NCI-H1694 (cell line): ENCODE data around the gene HOMER2.
"Not testable (repeated sequence)": the region's sequence is repeated elsewhere in the genome, so short reads cannot be mapped to it uniquely, and the experiment has no call there.

Source experiments
- DNase-seq: peaks from one replicate; lab custom pipeline; 2025; lab: John Stamatoyannopoulos, UW

HOMER2 gene

DNA sequence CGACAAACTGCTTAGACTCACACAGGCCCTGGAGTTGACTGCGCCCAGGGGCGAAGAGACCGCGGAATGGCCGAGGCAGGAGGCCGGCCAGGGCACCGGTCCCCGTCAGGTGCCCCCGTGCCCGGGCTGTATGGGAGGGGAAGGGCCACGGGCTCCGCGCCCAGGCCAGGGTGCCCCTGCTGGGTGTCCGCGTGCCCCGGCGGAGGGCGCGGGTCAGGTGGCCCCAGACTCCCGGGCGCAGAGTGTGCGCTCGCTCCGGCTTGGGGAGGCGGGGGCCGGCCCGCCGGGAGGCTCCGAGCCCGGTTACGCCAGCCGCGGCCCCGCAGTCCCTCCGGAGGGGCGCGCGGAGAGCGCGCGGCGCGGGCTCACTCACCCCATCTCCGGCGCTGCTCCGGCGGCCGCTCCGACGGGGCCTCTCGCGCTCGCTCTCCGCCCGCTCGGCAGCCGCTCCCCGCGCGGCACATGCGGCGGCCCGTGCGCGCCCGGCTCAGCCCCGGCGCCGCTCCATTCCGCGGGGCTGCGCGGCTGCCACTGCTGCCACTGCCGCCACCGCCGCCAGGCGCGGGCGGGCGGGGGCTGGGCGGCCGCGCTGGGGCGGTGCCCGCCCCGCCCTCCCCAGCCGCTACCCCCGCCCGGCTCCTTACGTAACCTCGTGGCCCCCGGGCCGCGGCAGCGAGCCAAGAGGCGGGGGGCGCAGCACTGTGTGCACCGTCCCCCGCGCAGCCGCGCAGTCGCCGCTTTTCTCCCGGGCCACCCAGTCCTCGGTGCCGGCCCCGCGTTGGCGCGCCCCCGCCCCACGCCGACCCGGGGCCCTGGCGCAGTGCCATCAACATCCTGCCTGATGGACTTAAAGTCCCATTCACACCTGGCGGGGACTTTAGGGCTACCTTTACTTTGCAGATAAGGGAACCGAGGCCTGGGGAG is at the start of gene HOMER2:
Gene HOMER2, minus strand, starts transcription at position 563 of the 924 bp plus-strand sequence. Its CDS starts 185 bp downstream, at position 378.
- peak; percentile 17 for DNase-seq

DNA sequence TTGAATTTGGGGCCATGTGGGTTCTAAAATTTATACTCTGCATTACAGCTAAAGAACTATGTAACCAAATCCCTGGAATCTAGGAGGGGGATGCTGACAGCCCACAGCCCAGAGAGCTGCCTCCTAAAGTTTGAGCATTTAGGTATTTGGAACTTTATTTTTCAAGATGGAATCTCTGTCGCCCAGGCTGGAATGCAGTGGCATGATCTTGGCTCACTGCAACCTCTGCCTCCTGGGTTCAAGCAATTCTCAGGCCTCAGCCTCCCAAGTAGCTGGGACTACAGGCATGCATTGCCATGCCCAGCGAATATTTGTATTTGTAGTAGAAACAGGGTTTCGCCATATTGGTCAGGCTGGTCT is 48.1 kb upstream of the HOMER2 start:
- not testable (repeated sequence) for DNase-seq

DNA sequence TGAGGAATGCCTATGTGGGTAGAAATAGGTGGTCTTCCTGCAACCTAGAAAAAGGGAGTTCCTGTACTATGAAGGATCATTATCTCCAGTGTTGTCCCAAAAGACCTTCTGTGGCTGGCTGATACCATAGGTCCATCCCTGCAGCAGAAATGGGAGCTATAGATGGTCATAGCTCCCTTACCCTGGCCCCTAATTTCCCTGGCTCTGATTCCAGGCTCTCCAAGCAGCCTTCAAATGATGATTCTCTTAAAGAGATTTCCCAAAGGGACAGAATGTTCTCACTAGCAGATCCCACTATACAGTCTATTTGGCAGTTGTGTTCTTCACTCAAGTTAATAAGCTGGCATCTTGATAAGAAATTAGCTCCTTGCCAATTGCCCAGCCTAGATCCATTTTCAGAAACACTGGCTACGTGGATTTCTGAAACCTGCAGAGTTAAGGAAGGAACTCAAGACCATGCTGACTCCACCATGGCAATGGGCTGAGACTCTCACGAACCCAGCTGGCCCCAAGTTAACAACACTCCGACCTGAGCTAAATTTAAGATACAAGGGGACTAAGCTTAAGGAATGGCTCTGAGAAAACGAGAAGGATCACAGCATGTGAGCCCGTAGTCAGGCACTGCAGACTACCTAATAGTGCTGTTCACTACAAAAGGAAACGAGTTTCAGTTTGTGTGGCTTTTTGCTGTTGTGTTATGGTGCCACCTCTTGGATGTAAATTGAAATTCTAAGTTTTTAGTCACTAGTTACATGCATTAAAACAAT is 47.6 kb upstream of the HOMER2 start:
- peak; percentile 51 for DNase-seq

DNA sequence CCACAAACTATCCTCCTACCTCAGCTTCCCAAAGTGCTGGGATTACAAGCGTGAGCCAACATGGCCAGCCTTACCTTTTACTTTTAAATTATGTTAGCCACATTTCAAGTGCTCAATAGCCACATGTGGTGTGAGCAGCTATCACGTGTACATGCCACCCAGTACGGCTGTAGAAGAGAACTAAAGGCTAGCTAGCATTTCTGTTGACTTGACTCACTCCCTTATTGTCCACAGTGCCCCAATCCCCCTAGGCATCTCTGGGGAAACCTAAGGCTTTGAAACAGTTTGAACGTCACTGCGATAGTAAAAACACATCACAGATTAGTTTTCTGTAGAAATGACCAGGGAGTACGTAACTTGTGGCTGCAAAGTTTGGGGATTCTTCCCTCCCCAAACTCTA is 46.9 kb upstream of the HOMER2 start:
- no peak for DNase-seq

DNA sequence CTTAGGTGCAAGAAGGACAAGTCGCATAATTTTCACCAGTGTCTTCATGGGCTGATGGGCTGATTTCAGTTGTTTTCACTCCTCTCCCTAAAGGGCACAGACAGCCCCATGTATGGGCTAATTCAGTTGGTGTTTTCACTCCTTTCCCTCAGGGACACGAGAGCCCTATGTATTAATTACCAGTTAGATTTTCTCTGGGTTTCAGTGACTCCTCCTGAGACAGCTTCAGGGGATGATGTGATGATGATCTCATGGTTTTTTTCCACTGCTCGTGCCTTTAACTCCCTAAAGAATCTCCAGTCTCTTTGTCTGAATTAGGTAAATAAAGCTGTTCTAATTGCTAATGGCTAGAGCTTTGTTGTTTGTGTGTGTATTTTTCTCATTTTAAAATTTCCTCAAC is 43.4 kb upstream of the HOMER2 start:
- DNase-seq, result no peak

DNA sequence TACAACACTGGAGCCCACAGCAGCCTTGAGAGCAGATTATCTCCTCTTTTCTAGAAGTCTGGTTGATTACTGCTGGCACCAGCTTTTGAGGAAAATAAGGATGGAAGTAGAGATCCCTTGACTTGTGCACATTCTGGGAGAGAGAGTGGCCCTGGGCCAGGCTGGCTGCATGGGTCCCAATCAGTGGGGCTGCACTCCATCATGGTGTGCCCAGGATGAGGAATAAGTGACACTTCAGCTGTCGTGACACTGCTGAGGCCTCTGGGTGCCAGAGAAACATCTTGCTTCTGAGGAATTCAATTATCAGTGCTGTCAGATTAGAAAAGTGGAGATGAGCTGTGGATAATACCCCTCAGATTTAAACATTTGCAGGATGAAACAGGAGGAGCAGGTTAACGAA is 42.6 kb upstream of the HOMER2 start:
- DNase-seq, result no peak

DNA sequence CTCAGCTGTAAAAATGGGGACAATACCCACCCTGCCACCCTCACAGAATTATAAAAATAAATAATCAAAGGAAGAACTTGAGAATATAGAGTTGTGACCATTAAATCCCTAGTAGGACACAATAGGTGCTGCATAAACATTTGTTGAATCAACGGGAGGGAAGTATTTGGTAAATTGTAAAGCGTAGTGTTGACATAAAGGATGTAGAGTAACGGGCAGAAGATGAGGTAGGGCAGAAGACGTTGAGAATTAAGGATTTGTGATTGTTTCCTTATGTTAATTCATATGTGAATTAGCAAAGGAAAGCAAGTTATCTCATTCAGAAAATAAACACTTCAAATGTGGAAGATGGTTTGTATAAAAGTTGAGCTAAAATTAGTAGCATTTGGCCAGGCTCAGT is 40.6 kb upstream of the HOMER2 start:
- no peak for DNase-seq

DNA sequence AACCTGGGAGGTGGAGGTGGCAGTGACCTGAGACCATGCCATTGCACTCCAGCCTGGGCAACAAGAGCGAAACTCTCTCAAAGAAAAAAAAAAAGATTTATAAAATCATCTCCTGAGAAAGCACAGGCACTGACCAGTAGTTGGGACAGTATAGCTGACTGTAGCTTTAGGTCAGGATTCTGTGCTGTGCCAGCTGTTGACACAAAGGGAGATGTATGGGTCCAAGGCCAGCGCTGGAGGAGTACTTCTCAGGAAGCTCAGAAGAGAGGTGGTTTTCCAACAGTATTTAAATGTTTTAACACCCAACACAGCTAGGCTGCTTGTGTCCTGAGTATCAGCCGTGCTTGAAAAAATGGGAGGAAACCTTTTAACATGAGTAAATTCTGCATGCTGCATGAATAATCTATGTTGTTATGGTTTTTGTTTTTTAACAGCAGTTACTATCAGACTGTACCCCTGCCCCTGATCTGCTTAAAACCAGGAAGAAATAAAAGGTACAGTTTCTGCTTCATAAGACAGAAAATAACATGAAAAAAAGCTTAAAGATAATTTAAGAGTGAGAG is 40.0 kb upstream of the HOMER2 start:
- DNase-seq, result no peak

DNA sequence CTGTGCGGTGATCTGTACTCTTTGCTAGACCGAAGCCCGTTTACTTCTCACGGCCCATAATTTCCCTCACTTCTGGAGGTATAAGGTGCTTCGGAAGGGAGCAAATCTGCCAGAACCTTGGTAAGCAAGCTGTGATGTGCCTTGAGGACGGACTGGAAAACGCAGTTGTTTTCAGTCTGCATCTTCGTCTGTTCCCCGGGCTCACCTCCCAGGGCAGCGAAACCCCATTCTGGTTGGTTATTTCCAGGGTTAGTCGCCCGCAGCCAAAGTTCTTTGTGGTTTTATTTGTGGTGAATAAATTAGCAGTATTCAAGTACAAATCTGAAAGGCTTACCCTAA is 33.9 kb upstream of the HOMER2 start:
- DNase-seq, result no peak

DNA sequence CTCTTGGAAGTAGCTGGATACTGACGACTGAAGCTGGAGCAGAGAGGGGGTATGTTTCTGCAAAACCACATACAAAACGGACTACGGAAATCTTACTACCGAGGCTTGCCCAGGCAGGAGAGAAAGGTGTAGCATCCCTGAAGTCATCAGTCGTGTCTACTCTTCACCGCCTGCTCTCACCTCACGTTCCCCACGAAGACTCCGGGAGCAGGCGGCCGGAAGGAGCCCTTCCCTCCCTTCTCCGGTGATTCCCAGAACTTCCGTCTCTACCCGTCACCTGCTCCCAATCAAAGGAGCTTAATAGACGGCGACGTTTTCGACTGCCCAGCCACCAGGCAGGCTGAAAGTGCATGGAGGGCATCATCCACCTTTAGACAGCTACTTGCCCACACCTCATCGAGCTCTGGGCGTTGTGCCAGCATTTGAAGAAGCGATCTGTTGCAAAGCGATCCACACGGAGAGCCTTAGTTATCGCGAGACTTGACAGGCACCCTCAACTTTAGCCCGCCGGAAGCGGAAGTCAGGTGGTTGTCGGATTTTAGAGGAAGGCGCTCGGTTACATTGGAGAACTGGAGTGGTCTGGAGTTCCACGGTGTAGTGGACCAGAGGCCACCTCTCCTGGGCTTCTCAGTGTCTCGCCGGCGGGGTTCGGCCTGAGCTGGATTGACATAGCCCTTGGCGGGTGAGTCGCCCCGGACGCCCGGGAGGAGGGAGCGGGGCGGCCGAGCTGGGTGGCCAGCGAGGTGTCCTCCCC is 33.3 kb upstream of the HOMER2 start, which contains the start of gene RAMAC:
Gene RAMAC, plus strand, starts transcription at position 523 of the 754 bp plus-strand sequence. CDS start 2,809 bp downstream, outside the sequence.
- peak; percentile 94 for DNase-seq

DNA sequence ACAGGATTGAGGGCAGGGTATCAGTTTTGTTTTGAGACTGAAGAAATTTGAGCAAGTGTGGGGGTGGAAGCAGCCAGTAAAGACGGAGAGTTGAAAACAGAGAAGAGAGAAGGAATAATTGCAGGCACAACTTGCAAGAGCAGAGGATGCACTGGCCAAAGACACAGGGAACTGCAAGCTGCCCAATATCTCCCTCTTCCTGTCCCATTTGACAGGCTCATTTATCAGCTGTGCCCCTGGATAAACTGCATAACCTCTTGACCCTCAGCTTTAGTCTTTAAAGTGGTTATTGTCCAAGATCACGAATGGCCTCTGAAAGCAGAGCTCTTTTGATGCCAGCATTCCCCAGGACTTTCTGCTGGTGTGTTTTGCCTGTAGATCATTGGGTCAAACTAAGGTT is 28.5 kb upstream of the HOMER2 start:
- no peak for DNase-seq

DNA sequence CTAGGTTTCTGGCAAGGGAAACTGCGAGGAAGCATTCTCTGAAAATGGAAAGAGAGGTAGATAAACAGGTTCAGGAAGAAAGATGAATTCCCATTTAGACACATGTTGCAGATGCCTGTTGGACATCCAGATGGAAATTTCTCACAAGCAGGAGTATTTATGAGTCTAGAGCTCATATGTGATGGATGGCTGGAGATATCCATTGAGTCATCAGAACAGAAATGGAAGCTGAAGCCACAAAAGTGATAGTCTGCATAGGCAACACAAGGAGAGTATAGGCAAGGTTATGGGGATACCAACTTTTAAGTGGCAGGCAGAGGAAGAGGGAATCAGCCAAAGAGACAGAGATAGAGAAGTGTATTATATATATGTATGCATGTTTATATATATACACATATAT is 27.2 kb upstream of the HOMER2 start:
- no peak for DNase-seq

DNA sequence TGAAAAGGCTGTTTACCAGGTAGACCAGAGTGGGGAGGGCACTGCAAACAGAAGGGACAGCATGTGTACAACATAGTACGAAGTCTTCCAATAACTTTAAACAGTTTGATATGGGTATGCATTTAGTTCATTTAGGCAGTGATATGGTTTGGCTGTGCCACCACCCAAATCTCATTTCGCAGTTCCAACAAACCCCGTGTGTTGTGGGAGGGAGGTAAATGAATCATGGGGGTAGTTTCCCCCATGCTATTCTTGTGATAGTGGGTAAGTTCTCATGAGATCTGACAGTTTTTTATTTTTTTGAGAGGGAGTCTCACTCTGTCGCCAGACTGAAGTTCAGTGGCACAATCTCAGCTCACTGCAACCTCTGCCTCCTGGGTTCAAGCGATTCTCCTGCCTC is 25.9 kb upstream of the HOMER2 start:
- DNase-seq, result no peak

DNA sequence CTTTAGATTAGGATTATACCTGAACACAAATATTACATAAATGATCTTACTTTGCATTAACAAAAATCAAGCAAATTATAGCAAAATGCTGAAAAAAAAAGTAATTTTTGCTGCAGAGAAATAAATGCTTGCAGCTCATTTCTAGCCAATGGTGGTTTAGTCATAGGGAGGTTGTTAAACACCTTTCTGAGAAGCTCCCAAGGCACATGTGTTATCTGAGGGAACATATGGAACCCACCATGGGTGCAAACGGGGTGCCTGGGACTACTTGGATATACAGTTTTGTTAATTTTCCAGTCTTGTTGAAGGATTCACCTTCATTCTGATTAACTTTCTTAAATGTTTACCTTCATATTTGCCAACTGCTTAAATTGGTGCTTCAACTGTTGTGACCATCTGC is 24.6 kb upstream of the HOMER2 start:
- DNase-seq, result no peak

DNA sequence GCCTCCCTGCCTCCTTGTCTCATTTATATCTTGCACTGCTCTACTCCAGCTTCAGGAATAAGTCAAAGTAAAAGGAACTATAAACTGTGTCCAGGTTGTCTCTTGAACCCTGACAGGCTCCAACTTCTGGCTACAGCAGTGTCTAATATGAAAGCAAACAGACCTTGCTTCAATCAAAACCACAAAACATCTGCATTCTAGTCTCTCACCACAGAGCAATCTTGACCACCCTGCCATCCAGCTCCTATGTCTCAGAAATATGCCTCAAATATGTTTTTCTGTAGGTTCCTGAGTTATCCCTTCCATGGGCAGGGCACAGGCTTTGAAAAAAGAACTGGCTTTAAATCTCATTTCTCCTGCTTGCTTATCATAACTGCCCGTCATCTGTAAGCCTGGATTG is 20.5 kb upstream of the HOMER2 start:
- DNase-seq, result no peak

DNA sequence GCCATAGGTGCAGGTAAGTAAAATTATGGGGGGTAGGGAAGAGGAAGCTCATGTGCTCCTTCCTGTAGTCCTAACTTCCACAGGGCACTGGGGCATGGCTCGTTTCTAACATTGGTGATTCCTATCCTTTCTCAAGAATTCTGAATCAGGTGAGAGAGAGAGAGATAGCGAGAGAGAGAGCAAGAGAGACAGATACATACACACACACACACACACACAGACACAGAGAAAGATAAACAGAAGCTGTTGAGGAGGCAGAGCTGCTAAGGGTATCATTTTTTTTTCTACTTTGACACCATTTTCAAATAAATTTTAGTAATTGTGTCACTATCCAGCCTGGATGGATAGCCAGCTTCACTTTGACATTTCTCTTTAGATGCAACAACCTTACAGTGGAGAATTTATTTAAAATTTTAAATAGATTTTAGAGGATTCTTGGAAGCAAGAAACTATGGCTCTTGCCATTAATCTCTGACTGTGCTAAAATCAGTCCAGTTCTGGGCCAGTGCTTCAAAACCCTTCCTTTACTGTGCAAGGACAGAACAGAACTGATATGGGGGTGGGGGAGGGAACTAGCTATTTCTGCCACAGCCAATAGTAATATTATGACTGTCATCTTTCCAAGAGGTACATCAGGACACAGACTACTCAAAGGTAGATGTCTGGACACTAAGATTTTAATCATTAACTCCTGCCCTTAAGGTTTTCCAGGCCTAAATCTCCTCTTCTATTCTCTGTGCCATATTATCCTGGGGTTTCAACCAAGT is 18.9 kb upstream of the HOMER2 start:
- no peak for DNase-seq

DNA sequence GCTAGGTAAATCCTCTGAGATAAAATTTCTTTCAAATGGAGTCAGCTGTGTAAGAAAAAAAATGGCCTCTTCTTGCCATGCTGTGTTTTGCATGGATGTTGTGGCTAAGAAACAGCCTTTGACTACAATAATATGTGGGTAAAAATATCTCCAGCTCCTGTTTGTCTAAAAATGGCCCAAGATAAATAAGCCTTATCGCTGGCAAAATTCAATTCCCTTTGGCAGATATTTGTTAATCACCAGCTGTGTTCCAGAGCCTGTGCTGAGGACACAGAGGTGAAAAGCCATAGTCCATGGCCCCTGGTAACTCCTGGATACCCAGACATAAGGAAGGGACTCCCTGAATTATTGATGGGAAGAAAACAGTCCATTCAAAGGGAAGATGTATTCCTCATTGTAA is 18.2 kb upstream of the HOMER2 start:
- DNase-seq, result no peak

DNA sequence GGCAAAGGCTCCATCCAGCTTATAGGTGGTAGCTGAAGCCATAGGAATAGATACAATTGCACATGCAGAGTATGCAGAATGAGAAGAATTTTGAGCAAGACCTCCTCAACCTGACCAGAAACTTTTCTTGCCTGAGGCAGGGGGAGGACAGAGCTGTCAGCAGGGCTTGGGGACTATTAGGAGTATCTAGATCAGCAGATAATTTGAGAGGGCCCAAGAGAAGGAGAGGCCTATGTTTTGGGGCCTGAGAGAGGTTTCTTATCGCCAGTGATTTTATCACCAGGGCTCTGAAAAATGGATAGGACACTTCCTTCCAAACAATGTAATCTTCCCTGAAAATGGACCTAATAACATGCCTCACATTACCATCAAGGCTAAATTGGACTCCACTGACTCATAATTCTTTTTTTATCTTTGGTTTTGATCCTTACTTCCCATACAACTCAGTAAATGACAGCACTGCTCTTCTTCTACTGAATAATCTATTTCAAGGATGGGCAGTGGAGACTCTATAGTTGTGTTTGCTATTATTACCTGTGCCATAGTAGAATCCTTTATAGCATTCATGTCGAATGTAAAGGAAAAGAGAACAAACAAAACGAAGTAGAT is 17.7 kb upstream of the HOMER2 start:
- DNase-seq, result no peak

DNA sequence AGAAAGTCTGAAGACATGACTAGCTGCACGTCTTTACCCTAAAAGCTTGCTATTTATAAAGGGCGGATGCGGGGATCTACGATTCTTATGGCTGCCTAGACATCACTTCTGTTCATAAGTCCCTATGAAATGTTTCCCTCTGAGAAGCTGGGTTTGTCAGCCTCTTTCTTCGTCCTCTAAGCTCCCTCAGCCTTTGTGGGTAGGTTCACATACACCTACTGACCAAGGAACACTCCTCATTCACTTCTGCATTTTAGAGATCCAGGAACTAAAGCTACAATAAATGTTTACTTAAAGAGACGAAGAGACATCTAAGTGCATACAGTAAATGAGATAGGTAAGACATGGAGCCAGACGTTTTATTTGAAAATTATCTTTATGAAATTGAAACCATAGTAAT is 16.8 kb upstream of the HOMER2 start:
- no peak for DNase-seq

DNA sequence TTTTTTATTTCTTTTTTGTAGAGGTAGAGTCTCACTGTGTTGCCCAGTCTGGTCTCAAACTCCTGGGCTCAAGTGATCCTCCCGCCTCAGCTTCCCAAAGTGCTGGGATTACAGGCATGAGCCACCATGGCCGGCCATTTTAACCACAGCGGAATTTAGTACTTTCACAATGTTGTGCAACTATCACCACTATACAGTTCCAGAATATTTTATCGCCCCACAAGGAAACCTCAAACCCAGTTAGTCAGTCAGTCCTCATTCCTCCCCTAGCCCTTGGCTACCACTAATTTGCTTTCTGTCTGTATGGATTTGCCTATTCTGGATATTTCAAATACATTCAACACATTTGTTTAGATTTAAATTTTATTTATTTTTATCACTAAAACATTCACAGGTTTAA is 15.5 kb upstream of the HOMER2 start:
- DNase-seq, result no peak

DNA sequence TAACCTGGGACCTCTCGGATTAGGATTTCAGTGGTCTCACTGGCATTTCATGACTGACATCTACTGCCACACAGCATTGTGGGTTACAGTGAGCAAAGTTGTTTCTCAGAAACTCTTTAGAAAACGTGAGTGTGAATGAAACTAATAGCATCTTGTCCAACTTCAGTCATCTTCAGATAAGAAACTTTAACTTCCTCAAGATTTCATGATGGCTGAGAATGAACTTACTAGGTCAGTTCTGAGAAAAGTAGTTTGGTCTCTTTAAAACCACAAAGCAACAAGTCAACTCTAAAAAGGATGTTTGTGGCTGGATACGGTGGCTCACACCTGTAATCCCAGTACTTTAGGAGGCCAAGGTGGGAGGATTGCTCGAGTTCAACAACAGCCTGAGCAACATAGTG is 14.2 kb upstream of the HOMER2 start:
- DNase-seq, result no peak
